Esophagus muscularis mucosa (tissue), 4 donors: Measurements from ENCODE around the gene DLG1. TPM values are rescaled to one million over a fixed set of nuclear protein-coding genes. Genes with fewer than 3 reads are reported as not detected.

Source experiments
- DNase-seq: peaks from one replicate; pipeline ENCODE4 v3.0.0-alpha.2; 2017; ENCODE audit errors: extremely low spot score
- H3K27ac ChIP-seq, 4 donors: fragments of 200-600 bp; sonication (generic); replicated peaks in 1 of 4; 1 replicate in 3 of 4; 2 replicates in 1 of 4; pipeline ENCODE4 v1.5.1; 2016 to 2019; ENCODE audit warnings: mild to moderate bottlenecking in 1 of 4
- H3K27me3 ChIP-seq, 4 donors: fragments of 200-600 bp; sonication (generic); one replicate each; pipeline versions ENCODE4 v1.5.1 to v1.6.0; 2016 to 2019
- H3K36me3 ChIP-seq, 4 donors: fragments of 200-600 bp; sonication (generic); one replicate each; pipeline ENCODE4 v1.5.1; 2016 to 2019
- H3K4me1 ChIP-seq, 4 donors: fragments of 200-600 bp; sonication (generic); one replicate each; pipeline ENCODE4 v1.5.1; 2016 to 2019
- H3K4me3 ChIP-seq, 4 donors: fragments of 200-600 bp; sonication (generic); 1 replicate in 2 of 4; 2 replicates in 2 of 4; pipeline ENCODE4 v1.5.1; 2016 to 2019; ENCODE audit warnings: mild to moderate bottlenecking in 4 of 4, moderate library complexity in 1 of 4
- H3K9me3 ChIP-seq, 4 donors: fragments of 200-600 bp; sonication (generic); 1 replicate in 3 of 4; 2 replicates in 1 of 4; pipeline ENCODE4 v1.5.1; 2016 to 2019
- CTCF ChIP-seq, 3 experiments: fragments of 200-600 bp in 2 of 3; fragments of 450-650 bp in 1 of 3; sonication (generic) in 2 of 3; IDR thresholded peaks; one replicate each; pipeline ENCODE4 v1.5.1; 2017 to 2019; ENCODE audit warnings: antibody characterized with exemption in 3 of 3, mild to moderate bottlenecking in 2 of 3, moderate library complexity in 1 of 3
- EP300 ChIP-seq: sonication (generic); formaldehyde crosslinking; IDR thresholded peaks from one replicate; pipeline ENCODE4 v1.6.1; 2017; ENCODE audit warnings: antibody characterized with exemption
- POLR2A ChIP-seq: fragments of 450-650 bp; IDR thresholded peaks from one replicate; pipeline ENCODE4 v1.6.1; 2017; ENCODE audit warnings: antibody characterized with exemption, moderate library complexity, mild to moderate bottlenecking, low read depth
- POLR2AphosphoS5 ChIP-seq, 2 donors: sonication (generic); formaldehyde crosslinking; IDR thresholded peaks; one replicate each; pipeline ENCODE4 v1.6.1; 2017; ENCODE audit warnings: antibody characterized with exemption in 2 of 2
- WGBS: methylation state at CpG from one replicate; pipeline ENCODE4 v1.1.5; 2018; 5-methylcytosine and 5-hydroxymethylcytosine counted together
- intact Hi-C: fragments of 100-400 bp; cut with DNase I; formaldehyde crosslinking; loops from one replicate; pipeline ENCODE4 v1.15.1; 2023
- total RNA-seq, 4 donors: library from RNA; depleted of rRNA; stranded (reverse); fragments of >200 nt; gene quantifications; one replicate each; pipeline versions ENCODE4 v1.1.0 to v1.2.1, GENCODE V29; 2016

Gene DLG1
- total RNA-seq, 4 donors from 2014 or later: 56.8 to 73.1 (median 69.1) TPM

GRCh38 chr3:197019021-197019420 is 279.4 kb downstream of the DLG1 start:
- peaks cover 0 to 6% (median 3%) of the 10 kb centered on the region in 4 donors for H3K4me1 ChIP-seq
- H3K9me3 ChIP-seq: no peaks in the 10 kb centered on the region
- intact Hi-C loops: no loop called here
- no peak overlapping the region for H3K27ac ChIP-seq
- H3K4me3 ChIP-seq: no peak overlapping the region
- 66% methylated on average over 6 of the region's 6 CpGs for WGBS
- DNase-seq: no peak
- H3K27me3 ChIP-seq: peaks cover 0 to 24% (median 0%) of the 10 kb centered on the region in 4 donors
- TF ChIP-seq POLR2AphosphoS5 (IDR thresholded peaks at IDR 0.05): no peak
- no peak for TF ChIP-seq CTCF (IDR thresholded peaks at IDR 0.05)
- TF ChIP-seq POLR2A: no peak
- TF ChIP-seq EP300: no peak
- no peaks in the 10 kb centered on the region for H3K36me3 ChIP-seq

GRCh38 chr3:197017003-197017402 is 281.4 kb downstream of the DLG1 start:
- H3K9me3 ChIP-seq: no peaks in the 10 kb centered on the region
- H3K27me3 ChIP-seq: peaks cover 0 to 4% (median 0%) of the 10 kb centered on the region in 4 donors
- DNase-seq: no peak
- H3K4me3 ChIP-seq: no peak overlapping the region
- H3K27ac ChIP-seq: no peak overlapping the region
- no peaks in the 10 kb centered on the region for H3K36me3 ChIP-seq
- intact Hi-C loops: no loop called here
- H3K4me1 ChIP-seq: no peaks in the 10 kb centered on the region
- 95% methylated on average over 3 of the region's 18 CpGs for WGBS
- TF ChIP-seq EP300: no peak
- no peak for TF ChIP-seq POLR2A
- TF ChIP-seq CTCF (IDR thresholded peaks at IDR 0.05): no peak
- TF ChIP-seq POLR2AphosphoS5 (IDR thresholded peaks at IDR 0.05): no peak

- Histone ChIP-seq H3K27ac (no peak overlapping the region), H3K4me3 (no peak overlapping the region), H3K36me3 (no peaks in the 10 kb centered on the region), H3K27me3 (peaks cover 0 to 7% (median 0%) of the 10 kb centered on the region in 4 donors), H3K4me1 (no peaks in the 10 kb centered on the region), H3K9me3 (no peaks in the 10 kb centered on the region)
- intact Hi-C loops: no loop called here
- TF ChIP-seq POLR2AphosphoS5 (IDR thresholded peaks at IDR 0.05): no peak
- no peak for TF ChIP-seq POLR2A
- TF ChIP-seq EP300: no peak
- TF ChIP-seq CTCF (IDR thresholded peaks at IDR 0.05): no peak
- DNase-seq: no peak
- 94% methylated on average over 16 of the region's 28 CpGs for WGBS
Measured at GRCh38 chr3:197015790-197016736, 282.3 kb downstream of the DLG1 start.

GRCh38 chr3:197014942-197015575 is 283.4 kb downstream of the DLG1 start:
- no peak overlapping the region for H3K4me3 ChIP-seq
- H3K27me3 ChIP-seq: peaks cover 0 to 17% (median 0%) of the 10 kb centered on the region in 4 donors
- no peak overlapping the region for H3K27ac ChIP-seq
- TF ChIP-seq EP300 (no peak), POLR2A (no peak), CTCF (IDR thresholded peaks at IDR 0.05) (no peak), POLR2AphosphoS5 (IDR thresholded peaks at IDR 0.05) (no peak)
- H3K9me3 ChIP-seq: no peaks in the 10 kb centered on the region
- 91% methylated on average over 22 of the region's 22 CpGs for WGBS
- no peaks in the 10 kb centered on the region for H3K36me3 ChIP-seq
- no peak for DNase-seq
- H3K4me1 ChIP-seq: no peaks in the 10 kb centered on the region
- intact Hi-C loops: no loop called here
